IMR-90 (cell line): ENCODE results near the gene VEGFA. TPM values are rescaled to one million over a fixed set of nuclear protein-coding genes. Genes with fewer than 3 reads are reported as not detected.

Experiments used
- ATAC-seq: fragments of 200-7000 bp; cut with Tn5 transposase; 2 replicates; pipeline ENCODE4 v1.9.1; 2020; ENCODE audit warnings: low read depth, mild to moderate bottlenecking, moderate library complexity
- BruUV-seq: library from RNA; stranded (reverse); fragments of 400-500 nt; replicated peaks from 2 replicates; lab custom pipeline; 2021; lab: Mats Ljungman, UMichigan
- CTCF ChIA-PET: fragments of 300-600 bp; formaldehyde crosslinking; extraction: SDS; loops from one replicate; lab custom pipeline; 2021; ENCODE audit warnings: antibody characterized with exemption; lab: Yijun Ruan, JAX
- POLR2A ChIA-PET: fragments of 300-600 bp; sonication (Branson Sonifier 250); formaldehyde crosslinking; loops from one replicate; lab custom pipeline; 2022; ENCODE audit warnings: antibody characterized with exemption; ENCODE audit not compliant: unreplicated experiment; lab: Charles Lee
- DNase-seq: peaks from one replicate; pipeline ENCODE4 v3.0.0; 2013
- H2AFZ ChIP-seq: replicated peaks from 2 replicates; pipeline ENCODE3; 2013; ENCODE audit warnings: low read length, mild to moderate bottlenecking; ENCODE audit not compliant: poor library complexity
- H2AK5ac ChIP-seq: 2 replicates; pipeline ENCODE4 v1.6.1; 2013; ENCODE audit warnings: low read depth, low read length, inconsistent platforms
- H2AK9ac ChIP-seq: replicated peaks from 2 replicates; pipeline ENCODE3; 2013; ENCODE audit warnings: mild to moderate bottlenecking, low read depth, low read length, moderate library complexity; ENCODE audit not compliant: poor library complexity
- H2BK120ac ChIP-seq: 2 replicates; pipeline ENCODE4 v1.6.1; 2013; ENCODE audit warnings: low read depth, low read length, inconsistent platforms
- H2BK15ac ChIP-seq: 3 replicates; pipeline ENCODE4 v1.6.1; 2013; ENCODE audit warnings: low read depth, low read length, inconsistent platforms
- H2BK20ac ChIP-seq: 2 replicates; pipeline ENCODE4 v1.6.1; 2013; ENCODE audit warnings: low read depth, mild to moderate bottlenecking, inconsistent platforms, low read length, moderate library complexity
- H2BK5ac ChIP-seq: 2 replicates; pipeline ENCODE4 v1.6.1; 2013; ENCODE audit warnings: mild to moderate bottlenecking, low read depth, low read length, inconsistent platforms; ENCODE audit not compliant: poor library complexity, severe bottlenecking
- H3K14ac ChIP-seq: replicated peaks from 2 replicates; pipeline ENCODE4 v1.6.1; 2013; ENCODE audit warnings: low read depth, low read length, inconsistent platforms
- H3K18ac ChIP-seq: 2 replicates; pipeline ENCODE4 v1.6.1; 2013; ENCODE audit warnings: low read depth, low read length, control low read depth
- H3K23ac ChIP-seq: 2 replicates; pipeline ENCODE4 v1.6.1; 2013; ENCODE audit warnings: low read depth, low read length, inconsistent platforms
- H3K27ac ChIP-seq: 2 replicates; pipeline ENCODE4 v1.5.1; 2013; ENCODE audit warnings: mild to moderate bottlenecking, control low read depth, low read length; ENCODE audit not compliant: insufficient read depth
- H3K27me3 ChIP-seq: 2 replicates; pipeline ENCODE4 v1.6.1; 2013; ENCODE audit warnings: low read length; ENCODE audit not compliant: control insufficient read depth, insufficient read depth
- H3K36me3 ChIP-seq: 2 replicates; pipeline ENCODE4 v1.6.1; 2013; ENCODE audit warnings: low read length, mixed read lengths; ENCODE audit not compliant: control insufficient read depth, insufficient read depth
- H3K4ac ChIP-seq: 2 replicates; pipeline ENCODE4 v1.6.1; 2013; ENCODE audit warnings: low read depth, low read length, inconsistent platforms
- H3K4me1 ChIP-seq: 2 replicates; pipeline ENCODE4 v1.6.1; 2013; ENCODE audit warnings: low read length, mixed read lengths; ENCODE audit not compliant: control insufficient read depth, insufficient read depth
- H3K4me2 ChIP-seq: 2 replicates; pipeline ENCODE4 v1.6.1; 2013; ENCODE audit warnings: low read depth, mild to moderate bottlenecking, control low read depth, low read length, moderate library complexity
- H3K4me3 ChIP-seq: 2 replicates; pipeline ENCODE4 v1.5.1; 2013; ENCODE audit warnings: low read depth, mild to moderate bottlenecking, control low read depth, low read length, moderate library complexity; ENCODE audit not compliant: insufficient read depth
- H3K56ac ChIP-seq: 2 replicates; pipeline ENCODE4 v1.6.1; 2013; ENCODE audit warnings: low read length, inconsistent platforms; ENCODE audit not compliant: insufficient read depth; ENCODE audit errors: extremely low read depth
- H3K79me1 ChIP-seq, 2 experiments: 2 replicates each; pipeline ENCODE4 v1.6.1; 2013; ENCODE audit warnings: low read length in 2 of 2, inconsistent platforms in 1 of 2, low read depth in 1 of 2
- H3K9ac ChIP-seq: 2 replicates; pipeline ENCODE4 v1.6.1; 2013; ENCODE audit warnings: low read depth, low read length, control low read depth
- H3K9me1 ChIP-seq: 2 replicates; pipeline ENCODE4 v1.6.1; 2013; ENCODE audit warnings: low read length, inconsistent platforms; ENCODE audit not compliant: insufficient read depth
- H3K9me3 ChIP-seq: 2 replicates; pipeline ENCODE4 v1.6.1; 2013; ENCODE audit warnings: low read length; ENCODE audit not compliant: control insufficient read depth, insufficient read depth
- H4K20me1 ChIP-seq: 2 replicates; pipeline ENCODE4 v1.6.1; 2013; ENCODE audit warnings: low read length, inconsistent platforms; ENCODE audit not compliant: insufficient read depth
- H4K5ac ChIP-seq: 2 replicates; pipeline ENCODE4 v1.6.1; 2013; ENCODE audit warnings: mild to moderate bottlenecking, low read depth, low read length, control low read depth
- H4K8ac ChIP-seq, 2 experiments: 2 replicates each; pipeline ENCODE4 v1.6.1; 2013; ENCODE audit warnings: low read depth in 2 of 2, low read length in 2 of 2, control low read depth in 1 of 2, inconsistent platforms in 1 of 2
- H4K91ac ChIP-seq: 2 replicates; pipeline ENCODE4 v1.6.1; 2013; ENCODE audit warnings: low read depth, low read length, inconsistent platforms; ENCODE audit not compliant: insufficient read depth
- BHLHE40 ChIP-seq: fragments of 150-350 bp; IDR thresholded peaks from 2 replicates; pipeline ENCODE4 v1.6.1; 2016; ENCODE audit warnings: mild to moderate bottlenecking, low read depth, low read length
- CEBPB ChIP-seq: IDR thresholded peaks from 2 replicates; pipeline ENCODE4 v1.6.1; 2012; ENCODE audit warnings: low read depth, low read length, improper control_type of control experiment
- FOS ChIP-seq: fragments of 150-350 bp; IDR thresholded peaks from 2 replicates; pipeline ENCODE4 v1.6.1; 2016; ENCODE audit warnings: low read depth, low read length
- MAFK ChIP-seq: IDR thresholded peaks from 2 replicates; pipeline ENCODE4 v1.6.1; 2012; ENCODE audit warnings: low read depth, low read length, improper control_type of control experiment
- MAZ ChIP-seq: IDR thresholded peaks from 2 replicates; pipeline ENCODE4 v1.6.1; 2012; ENCODE audit warnings: low read depth, mild to moderate bottlenecking, low read length, improper control_type of control experiment, moderate library complexity, borderline replicate concordance
- NFE2L2 ChIP-seq: fragments of 150-350 bp; IDR thresholded peaks from 2 replicates; pipeline ENCODE4 v1.6.1; 2016; ENCODE audit warnings: low read depth, mild to moderate bottlenecking, low read length
- RAD21 ChIP-seq: IDR thresholded peaks from 2 replicates; pipeline ENCODE4 v1.6.1; 2012; ENCODE audit warnings: low read length, improper control_type of control experiment
- RCOR1 ChIP-seq: IDR thresholded peaks from 2 replicates; pipeline ENCODE4 v1.6.1; 2012; ENCODE audit warnings: mild to moderate bottlenecking, low read length, improper control_type of control experiment; ENCODE audit not compliant: insufficient replicate concordance
- SMC3 ChIP-seq: fragments of 150-350 bp; IDR thresholded peaks from 2 replicates; pipeline ENCODE4 v1.6.1; 2016; ENCODE audit warnings: low read depth, mild to moderate bottlenecking, antibody characterized with exemption, low read length, moderate library complexity
- WGBS, 2 experiments: methylation state at CpG; one replicate each; pipeline versions ENCODE4 v1.1.5 to v1.1.7; 2013; ENCODE audit warnings: missing lambda C conversion rate in 2 of 2; ENCODE audit not compliant: insufficient read length in 1 of 2; ENCODE audit errors: extremely low coverage in 2 of 2; 5-methylcytosine and 5-hydroxymethylcytosine counted together
- dilution Hi-C: fragments of 300-500 bp; cut with HindIII; formaldehyde crosslinking; loops from one replicate; pipeline ENCODE4 v1.14.3; 2018; ENCODE audit warnings: low sequenced_read_pairs; ENCODE audit not compliant: unreplicated experiment
- in situ Hi-C: fragments of 300-500 bp; cut with MboI; formaldehyde crosslinking; loops from 3 replicates; pipeline ENCODE4 v1.14.3; 2019; ENCODE audit warnings: low sequenced_read_pairs, inconsistent platforms, mixed read lengths
- intact Hi-C: fragments of 100-400 bp; cut with micrococcal nuclease; formaldehyde crosslinking; loops from 2 replicates; pipeline ENCODE4 v1.10.0; 2022
- polyA plus RNA-seq, 3 experiments: library from polyadenylated mRNA; depleted of rRNA; stranded (reverse); fragments of >200 nt; gene quantifications; 2 replicates each; pipeline ENCODE4 v1.2.3, GENCODE V29; 2012; ENCODE audit warnings: low replicate concordance in 1 of 3
- total RNA-seq: library from RNA; depleted of rRNA; stranded (reverse); fragments of >200 nt; gene quantifications from 2 replicates; pipeline ENCODE4 v1.2.3, GENCODE V29; 2012
- TF ChIP-seq, protein P1 (sequence below): conservative IDR thresholded peaks from 2 replicates; pipeline ENCODE4 v1.5.1; 2012; ENCODE audit warnings: mild to moderate bottlenecking, low read depth, low read length, improper control_type of control experiment
- TF ChIP-seq, protein P2 (sequence below): fragments of 150-350 bp; IDR thresholded peaks from 2 replicates; pipeline ENCODE4 v1.6.1; 2017; ENCODE audit warnings: mild to moderate bottlenecking, antibody characterized with exemption, low read length, low read depth
- TF ChIP-seq, protein P3 (sequence below): fragments of 150-350 bp; IDR thresholded peaks from 2 replicates; pipeline ENCODE4 v1.6.1; 2016; ENCODE audit warnings: low read depth, mild to moderate bottlenecking, low read length, moderate library complexity, borderline replicate concordance

Gene VEGFA
- total and polyA plus RNA-seq, 2 of the 4 experiments (the other 2 are of a cell fraction) = 190 to 234 TPM

DNA sequence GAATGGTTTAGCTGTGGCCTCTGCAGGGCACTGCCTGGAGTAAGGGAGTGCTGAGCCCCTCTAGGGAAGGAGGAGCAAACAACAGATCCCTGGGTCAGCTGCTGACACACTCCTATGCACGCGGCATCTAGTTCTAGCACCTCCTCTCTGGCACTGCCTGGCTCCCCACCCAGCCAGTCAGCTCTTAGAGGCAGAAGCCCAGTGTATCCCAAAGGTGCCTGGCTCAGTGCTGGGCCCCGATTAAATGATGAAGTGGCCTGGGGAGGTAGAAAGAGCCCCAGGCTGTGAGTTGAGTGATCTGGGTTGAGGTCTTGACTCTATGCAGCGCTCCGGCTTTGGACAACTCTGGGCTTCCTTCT, 7.6 kb upstream of the VEGFA start:
- H3K56ac ChIP-seq = no peak overlapping the region
- H3K18ac ChIP-seq = no peak overlapping the region
- H3K14ac ChIP-seq = no peak overlapping the region
- no peak overlapping the region for H4K8ac ChIP-seq
- no peak overlapping the region for H2AK5ac ChIP-seq
- H3K23ac ChIP-seq = no peak overlapping the region
- no peak overlapping the region for H2AK9ac ChIP-seq
- no peak overlapping the region for H2BK5ac ChIP-seq
- no peak overlapping the region for H3K4me2 ChIP-seq
- no peaks in the 10 kb centered on the region for H3K9me3 ChIP-seq
- no CpG with 5 or more reads among the region's 5 CpGs for WGBS, 2 experiments
- dilution Hi-C loops = no loop called here
- no peak for DNase-seq
- TF ChIP-seq, protein P1, sequence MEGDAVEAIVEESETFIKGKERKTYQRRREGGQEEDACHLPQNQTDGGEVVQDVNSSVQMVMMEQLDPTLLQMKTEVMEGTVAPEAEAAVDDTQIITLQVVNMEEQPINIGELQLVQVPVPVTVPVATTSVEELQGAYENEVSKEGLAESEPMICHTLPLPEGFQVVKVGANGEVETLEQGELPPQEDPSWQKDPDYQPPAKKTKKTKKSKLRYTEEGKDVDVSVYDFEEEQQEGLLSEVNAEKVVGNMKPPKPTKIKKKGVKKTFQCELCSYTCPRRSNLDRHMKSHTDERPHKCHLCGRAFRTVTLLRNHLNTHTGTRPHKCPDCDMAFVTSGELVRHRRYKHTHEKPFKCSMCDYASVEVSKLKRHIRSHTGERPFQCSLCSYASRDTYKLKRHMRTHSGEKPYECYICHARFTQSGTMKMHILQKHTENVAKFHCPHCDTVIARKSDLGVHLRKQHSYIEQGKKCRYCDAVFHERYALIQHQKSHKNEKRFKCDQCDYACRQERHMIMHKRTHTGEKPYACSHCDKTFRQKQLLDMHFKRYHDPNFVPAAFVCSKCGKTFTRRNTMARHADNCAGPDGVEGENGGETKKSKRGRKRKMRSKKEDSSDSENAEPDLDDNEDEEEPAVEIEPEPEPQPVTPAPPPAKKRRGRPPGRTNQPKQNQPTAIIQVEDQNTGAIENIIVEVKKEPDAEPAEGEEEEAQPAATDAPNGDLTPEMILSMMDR = no peak
- TF ChIP-seq RAD21 (no peak), RCOR1 (no peak), MAZ (no peak), BHLHE40 (no peak), NFE2L2 (no peak), MAFK (no peak), CEBPB (no peak), FOS (no peak), SMC3 (no peak)
- TF ChIP-seq, protein P2, sequence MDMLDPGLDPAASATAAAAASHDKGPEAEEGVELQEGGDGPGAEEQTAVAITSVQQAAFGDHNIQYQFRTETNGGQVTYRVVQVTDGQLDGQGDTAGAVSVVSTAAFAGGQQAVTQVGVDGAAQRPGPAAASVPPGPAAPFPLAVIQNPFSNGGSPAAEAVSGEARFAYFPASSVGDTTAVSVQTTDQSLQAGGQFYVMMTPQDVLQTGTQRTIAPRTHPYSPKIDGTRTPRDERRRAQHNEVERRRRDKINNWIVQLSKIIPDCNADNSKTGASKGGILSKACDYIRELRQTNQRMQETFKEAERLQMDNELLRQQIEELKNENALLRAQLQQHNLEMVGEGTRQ = no peak
- TF ChIP-seq, protein P3, sequence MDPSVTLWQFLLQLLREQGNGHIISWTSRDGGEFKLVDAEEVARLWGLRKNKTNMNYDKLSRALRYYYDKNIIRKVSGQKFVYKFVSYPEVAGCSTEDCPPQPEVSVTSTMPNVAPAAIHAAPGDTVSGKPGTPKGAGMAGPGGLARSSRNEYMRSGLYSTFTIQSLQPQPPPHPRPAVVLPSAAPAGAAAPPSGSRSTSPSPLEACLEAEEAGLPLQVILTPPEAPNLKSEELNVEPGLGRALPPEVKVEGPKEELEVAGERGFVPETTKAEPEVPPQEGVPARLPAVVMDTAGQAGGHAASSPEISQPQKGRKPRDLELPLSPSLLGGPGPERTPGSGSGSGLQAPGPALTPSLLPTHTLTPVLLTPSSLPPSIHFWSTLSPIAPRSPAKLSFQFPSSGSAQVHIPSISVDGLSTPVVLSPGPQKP = no peak
- H4K20me1 ChIP-seq = no peaks in the 10 kb centered on the region
- no peak overlapping the region for H2AFZ ChIP-seq
- H4K5ac ChIP-seq = no peak overlapping the region
- H3K4me3 ChIP-seq = no peak overlapping the region
- no peak overlapping the region for H2BK20ac ChIP-seq
- no peak overlapping the region for H4K91ac ChIP-seq
- H3K79me1 ChIP-seq = no peaks in the 10 kb centered on the region
- H3K36me3 ChIP-seq = no peaks in the 10 kb centered on the region
- no peaks in the 10 kb centered on the region for H3K9me1 ChIP-seq
- H3K4me1 ChIP-seq = peaks cover 10% of the 10 kb centered on the region
- in situ Hi-C loops = no loop called here
- no TSS peak for BruUV-seq
- H3K27me3 ChIP-seq = peaks cover 27% of the 10 kb centered on the region
- H2BK120ac ChIP-seq = no peak overlapping the region
- no peak overlapping the region for H3K9ac ChIP-seq
- H3K27ac ChIP-seq = no peak overlapping the region
- H2BK15ac ChIP-seq = no peak overlapping the region
- intact Hi-C loops = no loop called here
- H3K4ac ChIP-seq = no peak overlapping the region
- CTCF ChIA-PET = no interaction called here
- no peak for ATAC-seq
- POLR2A ChIA-PET = interaction anchor here (0.7 kb wide), 1 partner anchor 139 kb away, joined by 7 read pairs; no protein-coding TSS in a partner anchor
